Left lung (tissue), 10 donors: ENCODE results near the gene MIER2. TPM values are rescaled to one million over a fixed set of nuclear protein-coding genes. Genes with fewer than 3 reads are reported as not detected.
A peak's percentile ranks its signal among the peaks of the same experiment; 100 is the strongest.

Experiments
- ATAC-seq: fragments of 200-7000 bp; cut with Tn5 transposase; one replicate; pipeline ENCODE4 v1.9.1; 2020; ENCODE audit warnings: moderate library complexity
- DNase-seq, 4 donors: peaks; one replicate each; pipeline ENCODE4 v3.0.0-alpha.2; 2013 to 2020
- H3K27ac ChIP-seq, 2 donors: fragments of 200-600 bp; sonication (generic) in 1 of 2; one replicate each; pipeline versions ENCODE4 v1.5.0 to v1.8.0; 2020 to 2021
- H3K27me3 ChIP-seq, 2 donors: fragments of 200-600 bp; sonication (generic) in 1 of 2; one replicate each; pipeline versions ENCODE4 v1.5.0 to v1.8.0; 2020 to 2021
- H3K36me3 ChIP-seq, 2 donors: fragments of 200-600 bp; sonication (generic) in 1 of 2; one replicate each; pipeline versions ENCODE4 v1.5.0 to v1.8.0; 2020 to 2021
- H3K4me1 ChIP-seq, 2 donors: fragments of 200-600 bp; one replicate each; pipeline ENCODE4 v1.8.0; 2021
- H3K4me3 ChIP-seq, 2 donors: fragments of 200-600 bp; sonication (generic) in 1 of 2; one replicate each; pipeline versions ENCODE4 v1.5.0 to v1.8.0; 2020 to 2021; ENCODE audit warnings: mild to moderate bottlenecking in 1 of 2
- H3K9me3 ChIP-seq, 2 donors: fragments of 200-600 bp; sonication (generic) in 1 of 2; one replicate each; pipeline versions ENCODE4 v1.5.0 to v1.8.0; 2020 to 2021
- intact Hi-C, 2 donors: fragments of 100-400 bp; cut with DNase I; formaldehyde crosslinking; loops; one replicate each; pipeline versions ENCODE4 v1.11.2 to v1.14.2; 2022
- polyA plus RNA-seq, 6 donors: library from polyadenylated mRNA; unstranded; fragments of 120-200 nt; gene quantifications; one replicate each; pipeline ENCODE4 v1.2.1, GENCODE V29; 2013; ENCODE audit not compliant: insufficient read length in 6 of 6
- total RNA-seq, 2 donors: library from RNA; stranded (reverse); fragmentation: NEBNext Ultra II Directional; extraction: Animal tissue kit (Norgen Biotek cat#: 25700); gene quantifications; one replicate each; pipeline ENCODE4 v1.2.1, GENCODE V29; 2021
- TF ChIP-seq, protein P1 (sequence below), 2 donors: fragments of 200-600 bp; sonication (generic) in 1 of 2; IDR thresholded peaks; one replicate each; pipeline versions ENCODE4 v1.5.0 to v1.8.0; 2021; ENCODE audit warnings: antibody characterized with exemption in 2 of 2
- donor health status: DM: no; HTN: yes; CAD: no.
- donor health status: DM: no; HTN: no; CAD: no.

MIER2 gene
- total and polyA plus RNA-seq, 8 donors = 20.3 to 41.6 (median 26.8) TPM

DNA sequence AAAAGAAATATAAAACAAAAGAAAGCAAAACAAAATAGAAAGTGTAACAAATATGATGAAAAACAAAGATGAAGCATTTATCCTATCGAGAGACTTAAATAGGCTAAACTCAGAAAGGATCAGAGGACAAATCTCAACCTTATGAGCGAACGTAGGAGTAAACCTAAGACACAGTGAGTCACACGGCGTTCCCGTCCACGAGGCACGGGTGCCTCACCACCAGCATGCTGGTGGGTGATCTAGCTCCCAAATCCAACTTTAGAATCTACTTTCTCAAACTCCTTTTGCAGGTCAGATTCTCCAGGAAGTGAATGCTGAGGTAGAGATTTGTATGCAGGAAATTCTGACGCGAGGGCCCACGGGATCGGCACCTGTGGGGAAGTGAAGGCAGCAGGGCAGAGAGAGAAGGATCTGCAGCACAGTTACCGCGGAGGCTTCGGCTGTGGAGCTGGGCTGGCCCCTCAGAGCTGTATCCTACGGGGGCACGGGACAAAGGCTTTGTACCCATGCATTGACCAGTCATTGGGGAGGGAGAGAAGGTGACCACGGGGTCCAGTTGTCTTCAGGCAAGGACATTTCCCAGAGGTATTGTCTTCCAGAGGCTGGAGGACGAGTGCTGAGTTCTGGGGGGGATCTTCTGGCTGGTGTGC lies 7.5 kb upstream of the MIER2 start:
- TF ChIP-seq, protein P1, sequence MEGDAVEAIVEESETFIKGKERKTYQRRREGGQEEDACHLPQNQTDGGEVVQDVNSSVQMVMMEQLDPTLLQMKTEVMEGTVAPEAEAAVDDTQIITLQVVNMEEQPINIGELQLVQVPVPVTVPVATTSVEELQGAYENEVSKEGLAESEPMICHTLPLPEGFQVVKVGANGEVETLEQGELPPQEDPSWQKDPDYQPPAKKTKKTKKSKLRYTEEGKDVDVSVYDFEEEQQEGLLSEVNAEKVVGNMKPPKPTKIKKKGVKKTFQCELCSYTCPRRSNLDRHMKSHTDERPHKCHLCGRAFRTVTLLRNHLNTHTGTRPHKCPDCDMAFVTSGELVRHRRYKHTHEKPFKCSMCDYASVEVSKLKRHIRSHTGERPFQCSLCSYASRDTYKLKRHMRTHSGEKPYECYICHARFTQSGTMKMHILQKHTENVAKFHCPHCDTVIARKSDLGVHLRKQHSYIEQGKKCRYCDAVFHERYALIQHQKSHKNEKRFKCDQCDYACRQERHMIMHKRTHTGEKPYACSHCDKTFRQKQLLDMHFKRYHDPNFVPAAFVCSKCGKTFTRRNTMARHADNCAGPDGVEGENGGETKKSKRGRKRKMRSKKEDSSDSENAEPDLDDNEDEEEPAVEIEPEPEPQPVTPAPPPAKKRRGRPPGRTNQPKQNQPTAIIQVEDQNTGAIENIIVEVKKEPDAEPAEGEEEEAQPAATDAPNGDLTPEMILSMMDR (IDR thresholded peaks at IDR 0.05) = no peak
- Histone ChIP-seq H3K36me3 (no peaks in the 10 kb centered on the region), H3K9me3 (peaks cover 0 to 26% of the 10 kb centered on the region in 2 donors), H3K27ac (no peak overlapping the region), H3K4me3 (no peak overlapping the region), H3K27me3 (no peaks in the 10 kb centered on the region), H3K4me1 (no peaks in the 10 kb centered on the region)
- ATAC-seq (no peak), DNase-seq (no peak)
- intact Hi-C loops = no loop called here

GRCh38 chr19:347946-348861 lies 3.6 kb upstream of the MIER2 start:
- TF ChIP-seq, protein P1 (IDR thresholded peaks at IDR 0.05) = no peak
- Histone ChIP-seq H3K36me3 (no peaks in the 10 kb centered on the region), H3K4me3 (no peak overlapping the region), H3K27ac (no peak overlapping the region), H3K4me1 (peaks cover 6 to 17% of the 10 kb centered on the region in 2 donors), H3K9me3 (peaks cover 0 to 6% of the 10 kb centered on the region in 2 donors), H3K27me3 (peaks cover 0 to 24% of the 10 kb centered on the region in 2 donors)
- ATAC-seq = no peak
- DNase-seq = no peak
- intact Hi-C loops = no loop called here

DNA sequence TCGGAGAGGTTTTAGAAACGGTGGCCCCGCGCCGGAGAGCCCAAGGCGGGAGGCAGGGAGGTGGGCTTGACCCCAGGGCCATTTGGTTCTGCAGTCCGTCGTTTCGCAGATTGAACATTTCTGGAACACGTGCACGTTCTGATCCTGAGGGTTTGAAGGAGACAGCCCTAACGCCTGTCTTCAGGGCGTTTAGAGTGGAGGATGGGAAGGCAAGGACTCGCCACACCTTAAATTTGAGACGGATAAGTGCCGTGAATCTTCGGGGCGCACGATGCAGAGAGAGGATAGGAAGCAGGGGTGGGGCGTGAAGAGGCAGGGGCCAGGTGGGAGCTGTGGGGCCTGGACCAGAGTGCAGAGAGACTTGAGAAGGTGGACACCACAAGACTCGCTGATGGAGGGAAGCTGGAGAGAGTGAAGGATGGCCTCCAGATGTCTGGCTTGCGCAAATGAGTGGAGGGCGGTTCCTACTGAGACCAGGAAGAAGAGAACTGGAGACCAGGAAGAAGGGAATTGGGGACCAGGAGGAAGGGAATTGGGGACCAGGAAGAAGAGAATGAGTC lies 804 bp upstream of the MIER2 start:
- Histone ChIP-seq H3K4me3 (peak overlapping the region; percentile 59 to 80), H3K36me3 (no peaks in the 10 kb centered on the region), H3K4me1 (peaks cover 20 to 45% of the 10 kb centered on the region in 2 donors), H3K27me3 (peaks cover 0 to 24% of the 10 kb centered on the region in 2 donors), H3K27ac (no peak overlapping the region), H3K9me3 (no peaks in the 10 kb centered on the region)
- no peak for ATAC-seq
- intact Hi-C loops = no loop called here
- no peak for DNase-seq
- TF ChIP-seq, protein P1 (IDR thresholded peaks at IDR 0.05) = no peak

GRCh38 chr19:343941-344624 lies 513 bp downstream of the MIER2 start:
- Histone ChIP-seq H3K9me3 (no peaks in the 10 kb centered on the region), H3K36me3 (no peaks in the 10 kb centered on the region), H3K27ac (peak overlapping the region; percentile 79 to 80), H3K4me1 (peaks cover 20 to 52% of the 10 kb centered on the region in 2 donors), H3K27me3 (peaks cover 0 to 24% of the 10 kb centered on the region in 2 donors), H3K4me3 (peak overlapping the region; percentile 59 to 80)
- peak in 2 of 4 donors; percentile 19 to 77 for DNase-seq
- ATAC-seq = peak; percentile 11
- intact Hi-C loops = no loop called here
- TF ChIP-seq, protein P1 (IDR thresholded peaks at IDR 0.05) = no peak
